SU-DHL-6 (cell line): ENCODE results near the gene PRR36.

Source experiments
- H2AFZ ChIP-seq: fragments of 200-600 bp; sonication (generic); 2 replicates; pipeline ENCODE4 v1.6.1; 2014; ENCODE audit warnings: low read depth, mild to moderate bottlenecking, moderate library complexity, mixed read lengths, antibody characterized with exemption, low read length; ENCODE audit not compliant: severe bottlenecking
- H3F3A ChIP-seq: fragments of 200-600 bp; shearing (Covaris generic); 2 replicates; pipeline ENCODE4 v1.6.0; 2016; ENCODE audit warnings: antibody characterized with exemption, mild to moderate bottlenecking; ENCODE audit not compliant: insufficient read depth
- H3K27ac ChIP-seq: fragments of 200-600 bp; sonication (generic); 2 replicates; pipeline ENCODE4 v1.5.1; 2016; ENCODE audit warnings: low read depth, mild to moderate bottlenecking, low read length, moderate library complexity, mixed read lengths
- H3K27me3 ChIP-seq: fragments of 200-600 bp; sonication (generic), shearing (Covaris generic); 2 replicates; pipeline ENCODE4 v1.6.0; 2014; ENCODE audit warnings: mild to moderate bottlenecking, low read length
- H3K36me3 ChIP-seq: fragments of 200-600 bp; sonication (generic); 2 replicates; pipeline ENCODE4 v1.6.1; 2014; ENCODE audit warnings: mild to moderate bottlenecking, low read length, mixed read lengths
- H3K4me2 ChIP-seq: fragments of 300-600, 200-600 bp; shearing (Covaris generic), sonication (generic); 2 replicates; pipeline ENCODE4 v1.6.0; 2014; ENCODE audit warnings: low read length, low read depth, mild to moderate bottlenecking; ENCODE audit not compliant: poor library complexity, severe bottlenecking
- H3K4me3 ChIP-seq: fragments of 200-600 bp; sonication (generic); 2 replicates; pipeline ENCODE4 v1.5.1; 2014; ENCODE audit warnings: antibody characterized with exemption, low read length, mild to moderate bottlenecking, mixed read lengths; ENCODE audit not compliant: insufficient read depth, poor library complexity, severe bottlenecking
- H3K79me2 ChIP-seq: fragments of 200-600 bp; sonication (generic); 2 replicates; pipeline ENCODE4 v1.6.1; 2014; ENCODE audit warnings: mild to moderate bottlenecking, low read length, moderate library complexity; ENCODE audit not compliant: insufficient read depth
- H3K9ac ChIP-seq: fragments of 200-600 bp; sonication (generic); 2 replicates; pipeline ENCODE4 v1.7.0; 2014; ENCODE audit warnings: mild to moderate bottlenecking, low read length
- H3K9me2 ChIP-seq: fragments of 200-600 bp; sonication (generic); replicated peaks from 2 replicates; pipeline ENCODE4 v1.6.1; 2014; ENCODE audit warnings: low read length; ENCODE audit not compliant: insufficient read depth
- H3K9me3 ChIP-seq: fragments of 200-600 bp; sonication (generic); 2 replicates; pipeline ENCODE4 v1.6.1; 2014; ENCODE audit warnings: low read length, mixed read lengths; ENCODE audit not compliant: insufficient read depth
- H4K20me1 ChIP-seq: fragments of 200-600 bp; sonication (generic); 2 replicates; pipeline ENCODE4 v1.6.1; 2014; ENCODE audit warnings: low read depth, mild to moderate bottlenecking, antibody characterized with exemption, low read length, moderate library complexity, mixed read lengths
- EZH2phosphoT487 ChIP-seq: fragments of 200-600 bp; sonication (generic), shearing (Covaris generic); conservative IDR thresholded peaks from 2 replicates; pipeline ENCODE4 v1.6.1; 2018; ENCODE audit warnings: mild to moderate bottlenecking, antibody characterized with exemption, low read length, moderate library complexity, mixed read lengths
- TF ChIP-seq, protein P1 (sequence below): fragments of 200-600 bp; sonication (generic); IDR thresholded peaks from one replicate; pipeline ENCODE4 v1.5.1; 2017; ENCODE audit warnings: antibody characterized with exemption, mild to moderate bottlenecking, low read length, moderate library complexity; ENCODE audit not compliant: insufficient read depth, poor library complexity, severe bottlenecking

The PRR36 gene

DNA sequence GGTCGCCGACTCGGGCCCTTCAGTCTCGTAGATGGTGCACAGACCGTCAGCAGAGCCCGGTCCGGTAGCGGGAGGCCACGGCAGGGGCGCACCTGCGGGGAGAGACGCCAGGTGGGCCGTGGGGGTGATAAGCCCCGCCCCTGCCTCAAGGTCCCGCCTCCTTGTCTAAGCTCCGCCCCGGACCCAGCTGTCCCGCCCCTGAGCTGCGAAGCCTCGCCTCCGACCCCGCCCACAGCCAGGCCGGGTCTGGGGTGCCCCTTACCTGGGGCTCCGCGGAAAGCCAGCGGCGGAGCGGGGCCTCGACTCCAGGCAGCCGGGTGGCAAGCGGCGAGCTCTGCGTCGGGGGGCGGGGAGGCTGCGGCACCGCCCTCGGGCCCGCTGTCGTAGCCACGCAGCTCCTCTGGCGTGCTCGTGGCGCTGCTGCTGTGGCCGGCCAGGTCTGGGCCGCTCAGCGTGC is 4.7 kb downstream of the PRR36 start:
- Histone ChIP-seq H3K36me3 (no peaks in the 10 kb centered on the region), H3K79me2 (no peaks in the 10 kb centered on the region), H3F3A (peaks cover 11% of the 10 kb centered on the region), H4K20me1 (no peaks in the 10 kb centered on the region), H3K9ac (peak overlapping the region; percentile 48; the same call in 1 of the 2 replicates), H3K9me3 (no peaks in the 10 kb centered on the region), H3K4me3 (peak overlapping the region; percentile 53), H3K9me2 (no peaks in the 10 kb centered on the region), H3K4me2 (peak overlapping the region; percentile 90), H3K27ac (no peak overlapping the region), H2AFZ (peak overlapping the region; percentile 80), H3K27me3 (no peaks in the 10 kb centered on the region)
- TF ChIP-seq, protein P1, sequence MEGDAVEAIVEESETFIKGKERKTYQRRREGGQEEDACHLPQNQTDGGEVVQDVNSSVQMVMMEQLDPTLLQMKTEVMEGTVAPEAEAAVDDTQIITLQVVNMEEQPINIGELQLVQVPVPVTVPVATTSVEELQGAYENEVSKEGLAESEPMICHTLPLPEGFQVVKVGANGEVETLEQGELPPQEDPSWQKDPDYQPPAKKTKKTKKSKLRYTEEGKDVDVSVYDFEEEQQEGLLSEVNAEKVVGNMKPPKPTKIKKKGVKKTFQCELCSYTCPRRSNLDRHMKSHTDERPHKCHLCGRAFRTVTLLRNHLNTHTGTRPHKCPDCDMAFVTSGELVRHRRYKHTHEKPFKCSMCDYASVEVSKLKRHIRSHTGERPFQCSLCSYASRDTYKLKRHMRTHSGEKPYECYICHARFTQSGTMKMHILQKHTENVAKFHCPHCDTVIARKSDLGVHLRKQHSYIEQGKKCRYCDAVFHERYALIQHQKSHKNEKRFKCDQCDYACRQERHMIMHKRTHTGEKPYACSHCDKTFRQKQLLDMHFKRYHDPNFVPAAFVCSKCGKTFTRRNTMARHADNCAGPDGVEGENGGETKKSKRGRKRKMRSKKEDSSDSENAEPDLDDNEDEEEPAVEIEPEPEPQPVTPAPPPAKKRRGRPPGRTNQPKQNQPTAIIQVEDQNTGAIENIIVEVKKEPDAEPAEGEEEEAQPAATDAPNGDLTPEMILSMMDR: no peak
- no peak for TF ChIP-seq EZH2phosphoT487

DNA sequence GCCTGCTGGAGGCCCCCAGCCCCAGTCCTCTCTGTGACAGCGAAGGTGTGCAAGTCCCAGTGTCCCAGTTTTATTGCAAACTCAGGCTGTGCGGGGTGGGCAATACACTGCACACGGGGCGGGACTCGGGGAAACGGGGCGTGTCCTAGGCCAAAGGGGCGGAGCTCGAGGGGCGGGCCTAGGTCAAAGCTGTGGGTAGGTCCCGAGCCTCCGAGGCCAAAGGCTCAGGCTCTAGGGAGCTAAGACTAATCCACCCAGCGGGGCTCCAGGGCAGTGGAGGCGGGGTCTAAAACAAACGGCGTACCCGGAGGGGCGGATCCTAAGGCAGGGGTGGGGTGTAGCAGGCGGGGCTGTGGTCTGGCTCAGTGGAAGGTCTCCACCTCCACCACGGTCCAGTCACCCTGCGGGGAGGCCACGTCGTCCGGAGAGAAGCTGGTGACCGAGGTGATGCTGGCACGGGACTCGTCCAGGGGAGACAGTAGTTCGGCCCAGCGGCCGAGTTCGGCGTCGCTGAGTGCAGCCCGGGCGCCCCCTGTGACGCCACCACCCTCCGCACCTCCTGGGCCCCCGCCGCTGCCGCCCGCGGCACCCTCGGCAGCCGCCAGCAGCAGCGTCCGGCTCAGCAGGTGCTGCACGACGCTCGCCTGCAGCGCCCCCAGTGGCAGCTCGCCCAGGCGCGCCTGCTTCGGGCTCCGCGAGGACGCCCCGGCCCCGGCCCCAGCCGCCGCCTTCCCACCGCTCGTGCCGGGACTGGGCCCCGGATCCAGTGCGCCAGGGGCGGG is 5.3 kb downstream of the PRR36 start:
- H3K9me3 ChIP-seq: no peaks in the 10 kb centered on the region
- H3K79me2 ChIP-seq: no peaks in the 10 kb centered on the region
- no peaks in the 10 kb centered on the region for H3K27me3 ChIP-seq
- no peak overlapping the region for H3K27ac ChIP-seq
- H3K4me3 ChIP-seq: peak overlapping the region; percentile 53
- peak overlapping the region; percentile 90 for H3K4me2 ChIP-seq
- H2AFZ ChIP-seq: peak overlapping the region; percentile 80
- H4K20me1 ChIP-seq: no peaks in the 10 kb centered on the region
- TF ChIP-seq, protein P1: peak; percentile 82
- TF ChIP-seq EZH2phosphoT487: no peak
- peaks cover 11% of the 10 kb centered on the region for H3F3A ChIP-seq
- no peaks in the 10 kb centered on the region for H3K9me2 ChIP-seq
- H3K9ac ChIP-seq: peak overlapping the region; percentile 48; the same call in 1 of the 2 replicates
- no peaks in the 10 kb centered on the region for H3K36me3 ChIP-seq

DNA sequence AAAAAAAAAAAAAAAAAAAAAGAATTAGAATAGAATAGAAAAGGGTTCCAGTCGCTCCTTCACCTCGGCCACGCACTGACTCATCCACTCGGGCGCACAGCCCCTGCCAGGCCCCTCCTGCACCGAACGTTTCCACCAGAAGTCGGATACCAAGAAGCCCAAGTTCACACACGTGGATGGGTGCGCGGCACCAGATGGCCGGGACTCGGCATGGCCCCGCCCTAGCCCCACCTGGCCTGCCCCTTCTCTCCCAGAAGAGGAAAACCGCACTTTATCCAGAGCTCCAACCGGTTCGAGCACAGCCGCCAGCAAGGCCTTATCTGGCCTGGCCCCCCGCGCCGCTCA is 5.9 kb downstream of the PRR36 start:
- H2AFZ ChIP-seq: no peak overlapping the region
- no peaks in the 10 kb centered on the region for H3K9me2 ChIP-seq
- TF ChIP-seq, protein P1: no peak
- no peak for TF ChIP-seq EZH2phosphoT487
- no peaks in the 10 kb centered on the region for H3K27me3 ChIP-seq
- H3K9ac ChIP-seq: no peak overlapping the region
- no peak overlapping the region for H3K4me3 ChIP-seq
- H4K20me1 ChIP-seq: no peaks in the 10 kb centered on the region
- H3K36me3 ChIP-seq: no peaks in the 10 kb centered on the region
- no peaks in the 10 kb centered on the region for H3K9me3 ChIP-seq
- H3K4me2 ChIP-seq: peak overlapping the region; percentile 90
- H3F3A ChIP-seq: peaks cover 11% of the 10 kb centered on the region
- H3K79me2 ChIP-seq: no peaks in the 10 kb centered on the region
- no peak overlapping the region for H3K27ac ChIP-seq
